ENCODE measurements around the gene BBS9. TPM values are rescaled to one million over a fixed set of nuclear protein-coding genes. Genes with fewer than 3 reads are reported as not detected.

The BBS9 gene
- total RNA-seq, 4 donors from 2014 or later: 17.8 to 27.5 (median 24.7) TPM

- TF ChIP-seq CTCF (IDR thresholded peaks at IDR 0.05; ENCODE audit: low read depth): no peak
Measured at GRCh38 chr7:33276325-33276724, 147.0 kb downstream of the BBS9 start.

GRCh38 chr7:33276729-33277128, 147.4 kb downstream of the BBS9 start:
- TF ChIP-seq CTCF (IDR thresholded peaks at IDR 0.05; ENCODE audit: low read depth): no peak

- no peak for TF ChIP-seq CTCF (IDR thresholded peaks at IDR 0.05; ENCODE audit: low read depth)
Measured at GRCh38 chr7:33278095-33278494, 148.7 kb downstream of the BBS9 start.

GRCh38 chr7:33286501-33286900, 157.1 kb downstream of the BBS9 start:
- TF ChIP-seq CTCF (IDR thresholded peaks at IDR 0.05; ENCODE audit: low read depth): no peak

- TF ChIP-seq CTCF (IDR thresholded peaks at IDR 0.05; ENCODE audit: low read depth): no peak
Measured at GRCh38 chr7:33287738-33288137, 158.4 kb downstream of the BBS9 start.

- TF ChIP-seq CTCF (IDR thresholded peaks at IDR 0.05; ENCODE audit: low read depth): no peak
Measured at GRCh38 chr7:33298848-33299247, 169.5 kb downstream of the BBS9 start.

- TF ChIP-seq CTCF (IDR thresholded peaks at IDR 0.05; ENCODE audit: low read depth): no peak
Measured at GRCh38 chr7:33299425-33299824, 170.1 kb downstream of the BBS9 start.

All from subcutaneous adipose tissue (tissue), 4 donors.